H9 (cell line): Measurements from ENCODE around the gene TMEM117. TPM values are rescaled to one million over a fixed set of nuclear protein-coding genes. Genes with fewer than 3 reads are reported as not detected.

Experiments
- DNase-seq: peaks from one replicate; pipeline ENCODE4 v3.0.0-alpha.2; 2017
- H2AFZ ChIP-seq: one replicate; pipeline ENCODE4 v1.6.1; 2013; ENCODE audit warnings: mild to moderate bottlenecking, low read length, control low read depth, moderate library complexity
- H2AK5ac ChIP-seq: 2 replicates; pipeline ENCODE4 v1.6.1; 2013; ENCODE audit warnings: low read length, control low read depth, mixed read lengths; ENCODE audit not compliant: insufficient read length
- H2BK120ac ChIP-seq: one replicate; pipeline ENCODE4 v1.6.1; 2013; ENCODE audit warnings: low read depth, mild to moderate bottlenecking, low read length, control low read depth, inconsistent platforms; ENCODE audit not compliant: poor library complexity, severe bottlenecking
- H2BK12ac ChIP-seq: 2 replicates; pipeline ENCODE4 v1.6.1; 2013; ENCODE audit warnings: low read length, control low read depth, mixed read lengths, low read depth; ENCODE audit not compliant: insufficient read length
- H2BK15ac ChIP-seq: 2 replicates; pipeline ENCODE4 v1.6.1; 2013; ENCODE audit warnings: low read depth, low read length, control low read depth
- H2BK20ac ChIP-seq: one replicate; pipeline ENCODE4 v1.6.1; 2013; ENCODE audit warnings: low read depth, mild to moderate bottlenecking, low read length, control low read depth, inconsistent platforms; ENCODE audit not compliant: poor library complexity, severe bottlenecking
- H2BK5ac ChIP-seq: 2 replicates; pipeline ENCODE4 v1.6.1; 2013; ENCODE audit warnings: low read length, control low read depth, mixed read lengths; ENCODE audit not compliant: insufficient read length
- H3K14ac ChIP-seq: 2 replicates; pipeline ENCODE4 v1.6.1; 2013; ENCODE audit warnings: low read length, control low read depth; ENCODE audit not compliant: insufficient read depth
- H3K18ac ChIP-seq: 2 replicates; pipeline ENCODE4 v1.6.1; 2013; ENCODE audit warnings: low read depth, mild to moderate bottlenecking, mixed read lengths, low read length, control low read depth; ENCODE audit not compliant: insufficient read length
- H3K23ac ChIP-seq: 2 replicates; pipeline ENCODE4 v1.6.1; 2013; ENCODE audit warnings: low read length, control low read depth, mixed read lengths, low read depth; ENCODE audit not compliant: insufficient read length
- H3K23me2 ChIP-seq: 2 replicates; pipeline ENCODE4 v1.6.1; 2013; ENCODE audit warnings: low read depth, mild to moderate bottlenecking, mixed read lengths, low read length, control low read depth; ENCODE audit not compliant: insufficient read length, poor library complexity, severe bottlenecking
- H3K27ac ChIP-seq: 2 replicates; pipeline ENCODE4 v1.5.1; 2013; ENCODE audit warnings: low read length, control low read depth, mixed read lengths, low read depth; ENCODE audit not compliant: insufficient read length
- H3K27me3 ChIP-seq: 2 replicates; pipeline ENCODE4 v1.6.1; 2013; ENCODE audit warnings: low read length, control low read depth, inconsistent platforms; ENCODE audit not compliant: insufficient read depth
- H3K4ac ChIP-seq: 2 replicates; pipeline ENCODE4 v1.6.1; 2013; ENCODE audit warnings: low read depth, mild to moderate bottlenecking, control low read depth, inconsistent platforms, low read length, moderate library complexity
- H3K4me1 ChIP-seq: 2 replicates; pipeline ENCODE4 v1.6.1; 2013; ENCODE audit warnings: low read length, control low read depth, inconsistent platforms; ENCODE audit not compliant: insufficient read depth
- H3K4me2 ChIP-seq: 2 replicates; pipeline ENCODE4 v1.6.1; 2013; ENCODE audit warnings: low read length, control low read depth, mixed read lengths; ENCODE audit not compliant: insufficient read length, insufficient read depth
- H3K56ac ChIP-seq: 2 replicates; pipeline ENCODE4 v1.6.1; 2013; ENCODE audit warnings: low read depth, mild to moderate bottlenecking, mixed read lengths, low read length, control low read depth; ENCODE audit not compliant: insufficient read length
- H3K79me1 ChIP-seq: 2 replicates; pipeline ENCODE4 v1.6.1; 2013; ENCODE audit warnings: low read depth, mild to moderate bottlenecking, moderate library complexity, low read length, control low read depth, inconsistent platforms; ENCODE audit not compliant: insufficient read depth, poor library complexity, severe bottlenecking
- H3K79me2 ChIP-seq: 2 replicates; pipeline ENCODE4 v1.6.1; 2013; ENCODE audit warnings: low read length, control low read depth, inconsistent platforms; ENCODE audit not compliant: insufficient read depth
- H3K9ac ChIP-seq: 2 replicates; pipeline ENCODE4 v1.6.1; 2013; ENCODE audit warnings: low read length, control low read depth, mixed read lengths; ENCODE audit not compliant: insufficient read length; ENCODE audit errors: extremely low read depth
- H3K9me3 ChIP-seq: one replicate; pipeline ENCODE4 v1.6.1; 2013; ENCODE audit warnings: low read depth, low read length, inconsistent platforms; ENCODE audit not compliant: control insufficient read depth
- H3T11ph ChIP-seq: one replicate; pipeline ENCODE4 v1.6.1; 2013; ENCODE audit warnings: mild to moderate bottlenecking, low read length, control low read depth, inconsistent platforms
- H4K20me1 ChIP-seq: one replicate; pipeline ENCODE4 v1.6.1; 2013; ENCODE audit not compliant: control insufficient read depth, insufficient read length, insufficient read depth
- H4K5ac ChIP-seq: 2 replicates; pipeline ENCODE4 v1.6.1; 2013; ENCODE audit warnings: low read depth, mild to moderate bottlenecking, mixed read lengths, low read length, control low read depth; ENCODE audit not compliant: insufficient read length
- H4K8ac ChIP-seq: replicated peaks from 2 replicates; pipeline ENCODE4 v1.6.1; 2013; ENCODE audit warnings: low read length, control low read depth, mixed read lengths, low read depth; ENCODE audit not compliant: insufficient read length
- H4K91ac ChIP-seq: 2 replicates; pipeline ENCODE4 v1.6.1; 2013; ENCODE audit warnings: low read depth, mild to moderate bottlenecking, moderate library complexity, mixed read lengths, low read length, control low read depth; ENCODE audit not compliant: insufficient read length
- H3K27ac Mint-ChIP-seq, 3 experiments: 2 replicates in 2 of 3; 3 replicates in 1 of 3; pipeline ENCODE4 v1.8.0; 2020 to 2021; ENCODE audit warnings: mixed read lengths in 3 of 3, mild to moderate bottlenecking in 1 of 3, moderate library complexity in 1 of 3
- H3K27me3 Mint-ChIP-seq: 2 replicates; pipeline ENCODE4 v1.8.0; 2021; ENCODE audit warnings: low read depth, mild to moderate bottlenecking, moderate library complexity, mixed read lengths
- H3K36me3 Mint-ChIP-seq, 3 experiments: 2 replicates in 2 of 3; 3 replicates in 1 of 3; pipeline ENCODE4 v1.8.0; 2020 to 2021; ENCODE audit warnings: low read depth in 3 of 3, mixed read lengths in 3 of 3; ENCODE audit not compliant: insufficient read depth in 1 of 3
- H3K4me1 Mint-ChIP-seq, 2 experiments: 2 replicates each; pipeline ENCODE4 v1.8.0; 2020; ENCODE audit warnings: mixed read lengths in 2 of 2
- H3K4me3 Mint-ChIP-seq, 2 experiments: 2 replicates in 1 of 2; 3 replicates in 1 of 2; pipeline ENCODE4 v1.8.0; 2020 to 2021; ENCODE audit warnings: mild to moderate bottlenecking in 2 of 2, mixed read lengths in 2 of 2, moderate library complexity in 1 of 2
- H3K9me3 Mint-ChIP-seq, 2 experiments: 2 replicates in 1 of 2; 3 replicates in 1 of 2; pipeline ENCODE4 v1.8.0; 2020; ENCODE audit warnings: mild to moderate bottlenecking in 2 of 2, mixed read lengths in 2 of 2, moderate library complexity in 1 of 2
- WGBS: extraction: QIAGEN DNeasy Blood & Tissue Kit; methylation state at CpG from one replicate; pipeline ENCODE4 v1.1.7; 2013; ENCODE audit warnings: missing lambda C conversion rate, low lambda C conversion rate, mixed read lengths; ENCODE audit not compliant: insufficient read length; ENCODE audit errors: extremely low coverage; 5-methylcytosine and 5-hydroxymethylcytosine counted together
- total RNA-seq: library from RNA; stranded (reverse); gene quantifications from 2 replicates; pipeline ENCODE4 v1.2.1, GENCODE V29; 2021
- TF ChIP-seq, protein P1 (sequence below): fragments of 200-600 bp; sonication (generic); conservative IDR thresholded peaks from 3 replicates; pipeline ENCODE4 v1.8.0; 2021; ENCODE audit warnings: antibody characterized with exemption, mild to moderate bottlenecking

Gene TMEM117
- total RNA-seq, 1 experiment from 2014 or later, result 1.7 TPM

DNA sequence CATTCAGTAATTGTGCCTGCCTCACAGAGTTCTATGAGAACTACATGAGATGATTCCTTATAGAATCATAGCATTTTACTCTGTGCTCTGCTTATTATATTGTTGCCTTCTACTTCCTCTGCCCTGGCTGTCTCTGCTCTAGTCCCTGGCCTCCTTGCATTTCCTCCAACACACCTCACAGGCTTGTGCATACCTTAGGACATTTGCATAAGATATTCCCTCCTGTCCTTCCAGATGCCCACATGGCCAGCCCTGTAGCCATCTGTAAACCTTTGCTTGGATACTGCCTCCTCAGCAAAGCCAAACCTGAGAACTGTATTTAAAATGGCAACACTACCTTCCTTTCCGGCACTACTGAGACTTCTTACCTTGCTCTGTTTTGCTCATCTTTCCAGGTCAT, 586.7 kb downstream of the TMEM117 start:
- Histone ChIP-seq H3K4me2 (no peak overlapping the region), H3K56ac (no peak overlapping the region), H4K91ac (no peak overlapping the region), H2BK120ac (no peak overlapping the region), H4K20me1 (no peaks in the 10 kb centered on the region), H3K9ac (no peak overlapping the region), H2BK12ac (no peak overlapping the region), H3K4ac (no peak overlapping the region), H2BK15ac (no peak overlapping the region), H3K27me3 (no peaks in the 10 kb centered on the region), H3K23me2 (no peaks in the 10 kb centered on the region), H3K27ac (no peak overlapping the region), H4K5ac (no peak overlapping the region), H3K14ac (no peak overlapping the region), H2AK5ac (no peak overlapping the region), H2BK20ac (no peak overlapping the region), H4K8ac (no peak overlapping the region), H3T11ph (no peak overlapping the region), H3K4me1 (peaks cover 3% of the 10 kb centered on the region; the same call in 1 of the 2 replicates), H3K79me1 (no peaks in the 10 kb centered on the region), H3K79me2 (no peaks in the 10 kb centered on the region), H3K23ac (no peak overlapping the region), H2AFZ (peak overlapping the region; percentile 57), H3K9me3 (no peaks in the 10 kb centered on the region), H3K18ac (no peak overlapping the region), H2BK5ac (no peak overlapping the region)
- Mint-ChIP-seq H3K27ac (peak overlapping the region in 2 of 3 experiments; percentile 80 to 86; a peak in 5 of 7 replicates), H3K4me3 (no peak overlapping the region), H3K9me3 (peaks cover 2 to 8% of the 10 kb centered on the region in 2 experiments; a peak in 3 of 5 replicates), H3K4me1 (peaks cover 5 to 14% of the 10 kb centered on the region in 2 experiments), H3K27me3 (no peaks in the 10 kb centered on the region), H3K36me3 (peaks cover 0 to 11% (median 4%) of the 10 kb centered on the region in 3 experiments; a peak in 3 of 7 replicates)
- TF ChIP-seq, protein P1, sequence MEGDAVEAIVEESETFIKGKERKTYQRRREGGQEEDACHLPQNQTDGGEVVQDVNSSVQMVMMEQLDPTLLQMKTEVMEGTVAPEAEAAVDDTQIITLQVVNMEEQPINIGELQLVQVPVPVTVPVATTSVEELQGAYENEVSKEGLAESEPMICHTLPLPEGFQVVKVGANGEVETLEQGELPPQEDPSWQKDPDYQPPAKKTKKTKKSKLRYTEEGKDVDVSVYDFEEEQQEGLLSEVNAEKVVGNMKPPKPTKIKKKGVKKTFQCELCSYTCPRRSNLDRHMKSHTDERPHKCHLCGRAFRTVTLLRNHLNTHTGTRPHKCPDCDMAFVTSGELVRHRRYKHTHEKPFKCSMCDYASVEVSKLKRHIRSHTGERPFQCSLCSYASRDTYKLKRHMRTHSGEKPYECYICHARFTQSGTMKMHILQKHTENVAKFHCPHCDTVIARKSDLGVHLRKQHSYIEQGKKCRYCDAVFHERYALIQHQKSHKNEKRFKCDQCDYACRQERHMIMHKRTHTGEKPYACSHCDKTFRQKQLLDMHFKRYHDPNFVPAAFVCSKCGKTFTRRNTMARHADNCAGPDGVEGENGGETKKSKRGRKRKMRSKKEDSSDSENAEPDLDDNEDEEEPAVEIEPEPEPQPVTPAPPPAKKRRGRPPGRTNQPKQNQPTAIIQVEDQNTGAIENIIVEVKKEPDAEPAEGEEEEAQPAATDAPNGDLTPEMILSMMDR, result no peak
- no peak for DNase-seq
- no CpG with 5 or more reads among the region's 1 CpG for WGBS
